Measurements from ENCODE around the gene HSPA9. TPM values are rescaled to one million over a fixed set of nuclear protein-coding genes. Genes with fewer than 3 reads are reported as not detected.
A peak's percentile ranks its signal among the peaks of the same experiment; 100 is the strongest.

HSPA9 gene
- total and polyA plus RNA-seq, 2 of the 13 experiments (the other 11 are each of a cell fraction or from before 2014, with no cell fraction given): 165 to 478 TPM

DNA sequence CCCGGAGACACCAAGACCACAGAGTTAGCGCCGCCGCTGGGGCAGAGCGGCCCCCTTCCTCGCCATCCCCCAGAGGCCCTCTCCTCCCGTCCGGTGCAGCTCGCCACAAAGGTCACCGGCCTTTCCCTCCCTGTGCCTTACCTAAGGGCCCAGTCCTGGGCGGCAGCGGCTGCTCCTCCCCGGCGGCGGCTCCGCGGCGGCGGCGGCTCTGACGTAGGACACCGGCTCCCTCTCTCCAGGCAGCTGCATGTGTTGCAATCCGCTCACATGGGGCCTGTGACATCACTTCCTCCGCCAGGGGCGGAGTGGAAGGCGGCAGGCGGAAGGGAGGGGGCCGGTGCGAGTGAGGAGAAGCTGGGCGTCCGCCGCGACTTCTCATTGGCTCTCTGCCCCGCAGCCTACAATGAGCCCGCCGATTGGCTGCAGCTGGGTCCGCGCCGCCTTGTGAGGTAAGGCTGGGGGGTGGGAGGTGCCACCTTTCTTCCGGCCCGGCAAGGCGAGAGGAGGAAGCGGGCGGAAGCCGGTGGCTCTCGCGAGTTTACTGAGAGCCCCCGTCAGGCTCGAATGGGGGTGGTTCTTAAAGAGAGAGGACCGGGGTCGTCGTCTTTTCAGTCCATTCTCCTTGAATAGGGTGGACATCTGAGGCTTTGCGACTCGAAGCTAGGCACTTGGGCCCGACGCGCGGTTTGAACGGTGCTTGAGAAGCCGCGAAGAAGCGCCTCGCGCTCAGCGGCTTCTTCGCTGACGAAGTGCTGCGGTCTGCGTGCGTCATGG is 32.1 kb downstream of the HSPA9 start, which contains the start of gene ETF1 (continued):
- TF ChIP-seq, protein P1, sequence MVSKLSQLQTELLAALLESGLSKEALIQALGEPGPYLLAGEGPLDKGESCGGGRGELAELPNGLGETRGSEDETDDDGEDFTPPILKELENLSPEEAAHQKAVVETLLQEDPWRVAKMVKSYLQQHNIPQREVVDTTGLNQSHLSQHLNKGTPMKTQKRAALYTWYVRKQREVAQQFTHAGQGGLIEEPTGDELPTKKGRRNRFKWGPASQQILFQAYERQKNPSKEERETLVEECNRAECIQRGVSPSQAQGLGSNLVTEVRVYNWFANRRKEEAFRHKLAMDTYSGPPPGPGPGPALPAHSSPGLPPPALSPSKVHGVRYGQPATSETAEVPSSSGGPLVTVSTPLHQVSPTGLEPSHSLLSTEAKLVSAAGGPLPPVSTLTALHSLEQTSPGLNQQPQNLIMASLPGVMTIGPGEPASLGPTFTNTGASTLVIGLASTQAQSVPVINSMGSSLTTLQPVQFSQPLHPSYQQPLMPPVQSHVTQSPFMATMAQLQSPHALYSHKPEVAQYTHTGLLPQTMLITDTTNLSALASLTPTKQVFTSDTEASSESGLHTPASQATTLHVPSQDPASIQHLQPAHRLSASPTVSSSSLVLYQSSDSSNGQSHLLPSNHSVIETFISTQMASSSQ (IDR thresholded peaks at IDR 0.05; ENCODE audit: low read depth): no peak; the same call in 1 of the 2 replicates
- TF ChIP-seq, protein P1 (CRISPR knock-in tag; IDR thresholded peaks at IDR 0.05; ENCODE audit: borderline replicate concordance): no peak; the same call in 1 of the 2 replicates
- TF ChIP-seq PAF1 (CRISPR knock-in tag; IDR thresholded peaks at IDR 0.05) (no peak), SNRNP70 (IDR thresholded peaks at IDR 0.05; ENCODE audit: low read depth, low read length) (no peak), FOSL1 (CRISPR knock-in tag; IDR thresholded peaks at IDR 0.05; ENCODE audit: borderline replicate concordance) (no peak), ESRRA (CRISPR knock-in tag; IDR thresholded peaks at IDR 0.05; ENCODE audit: low read depth) (peak; percentile 60), DNMT1 (CRISPR knock-in tag; IDR thresholded peaks at IDR 0.05) (no peak), ZNF558 (CRISPR knock-in tag; IDR thresholded peaks at IDR 0.05; ENCODE audit: borderline replicate concordance) (0 out of 2 replicates have a peak, but pooled peaks have one; percentile 45), ZNF235 (CRISPR knock-in tag; IDR thresholded peaks at IDR 0.05; ENCODE audit: borderline replicate concordance) (no peak), ZFP82 (CRISPR knock-in tag; IDR thresholded peaks at IDR 0.05; ENCODE audit: borderline replicate concordance) (peak; percentile 71; the same call in 1 of the 2 replicates), ZNF616 (CRISPR knock-in tag; IDR thresholded peaks at IDR 0.05; ENCODE audit: low read depth) (0 out of 2 replicates have a peak, but pooled peaks have one; percentile 29), ZNF674 (CRISPR knock-in tag; IDR thresholded peaks at IDR 0.05; ENCODE audit: low read depth) (no peak), ZSCAN25 (CRISPR knock-in tag; IDR thresholded peaks at IDR 0.05) (no peak)
- TF ChIP-seq, protein P2, sequence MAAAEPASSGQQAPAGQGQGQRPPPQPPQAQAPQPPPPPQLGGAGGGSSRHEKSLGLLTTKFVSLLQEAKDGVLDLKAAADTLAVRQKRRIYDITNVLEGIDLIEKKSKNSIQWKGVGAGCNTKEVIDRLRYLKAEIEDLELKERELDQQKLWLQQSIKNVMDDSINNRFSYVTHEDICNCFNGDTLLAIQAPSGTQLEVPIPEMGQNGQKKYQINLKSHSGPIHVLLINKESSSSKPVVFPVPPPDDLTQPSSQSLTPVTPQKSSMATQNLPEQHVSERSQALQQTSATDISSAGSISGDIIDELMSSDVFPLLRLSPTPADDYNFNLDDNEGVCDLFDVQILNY (CRISPR knock-in tag; conservative IDR thresholded peaks at IDR 0.05): peak; percentile 47
- TF ChIP-seq, protein P3, sequence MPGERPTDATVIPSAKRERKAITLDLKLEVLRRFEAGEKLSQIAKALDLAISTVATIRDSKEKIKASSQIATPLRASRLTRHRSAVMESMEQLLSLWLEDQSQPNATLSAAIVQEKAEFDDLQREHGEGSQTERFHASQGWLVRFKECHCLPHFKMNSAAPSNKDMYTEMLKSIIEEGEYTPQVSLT (CRISPR knock-in tag; IDR thresholded peaks at IDR 0.05; ENCODE audit: borderline replicate concordance, low read depth): 0 out of 2 replicates have a peak, but pooled peaks have one; percentile 28
- TF ChIP-seq, protein P4, sequence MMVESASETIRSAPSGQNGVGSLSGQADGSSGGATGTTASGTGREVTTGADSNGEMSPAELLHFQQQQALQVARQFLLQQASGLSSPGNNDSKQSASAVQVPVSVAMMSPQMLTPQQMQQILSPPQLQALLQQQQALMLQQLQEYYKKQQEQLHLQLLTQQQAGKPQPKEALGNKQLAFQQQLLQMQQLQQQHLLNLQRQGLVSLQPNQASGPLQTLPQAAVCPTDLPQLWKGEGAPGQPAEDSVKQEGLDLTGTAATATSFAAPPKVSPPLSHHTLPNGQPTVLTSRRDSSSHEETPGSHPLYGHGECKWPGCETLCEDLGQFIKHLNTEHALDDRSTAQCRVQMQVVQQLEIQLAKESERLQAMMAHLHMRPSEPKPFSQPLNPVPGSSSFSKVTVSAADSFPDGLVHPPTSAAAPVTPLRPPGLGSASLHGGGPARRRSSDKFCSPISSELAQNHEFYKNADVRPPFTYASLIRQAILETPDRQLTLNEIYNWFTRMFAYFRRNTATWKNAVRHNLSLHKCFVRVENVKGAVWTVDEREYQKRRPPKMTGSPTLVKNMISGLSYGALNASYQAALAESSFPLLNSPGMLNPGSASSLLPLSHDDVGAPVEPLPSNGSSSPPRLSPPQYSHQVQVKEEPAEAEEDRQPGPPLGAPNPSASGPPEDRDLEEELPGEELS (CRISPR knock-in tag; IDR thresholded peaks at IDR 0.05): peak; percentile 59
- TF ChIP-seq, protein P5, sequence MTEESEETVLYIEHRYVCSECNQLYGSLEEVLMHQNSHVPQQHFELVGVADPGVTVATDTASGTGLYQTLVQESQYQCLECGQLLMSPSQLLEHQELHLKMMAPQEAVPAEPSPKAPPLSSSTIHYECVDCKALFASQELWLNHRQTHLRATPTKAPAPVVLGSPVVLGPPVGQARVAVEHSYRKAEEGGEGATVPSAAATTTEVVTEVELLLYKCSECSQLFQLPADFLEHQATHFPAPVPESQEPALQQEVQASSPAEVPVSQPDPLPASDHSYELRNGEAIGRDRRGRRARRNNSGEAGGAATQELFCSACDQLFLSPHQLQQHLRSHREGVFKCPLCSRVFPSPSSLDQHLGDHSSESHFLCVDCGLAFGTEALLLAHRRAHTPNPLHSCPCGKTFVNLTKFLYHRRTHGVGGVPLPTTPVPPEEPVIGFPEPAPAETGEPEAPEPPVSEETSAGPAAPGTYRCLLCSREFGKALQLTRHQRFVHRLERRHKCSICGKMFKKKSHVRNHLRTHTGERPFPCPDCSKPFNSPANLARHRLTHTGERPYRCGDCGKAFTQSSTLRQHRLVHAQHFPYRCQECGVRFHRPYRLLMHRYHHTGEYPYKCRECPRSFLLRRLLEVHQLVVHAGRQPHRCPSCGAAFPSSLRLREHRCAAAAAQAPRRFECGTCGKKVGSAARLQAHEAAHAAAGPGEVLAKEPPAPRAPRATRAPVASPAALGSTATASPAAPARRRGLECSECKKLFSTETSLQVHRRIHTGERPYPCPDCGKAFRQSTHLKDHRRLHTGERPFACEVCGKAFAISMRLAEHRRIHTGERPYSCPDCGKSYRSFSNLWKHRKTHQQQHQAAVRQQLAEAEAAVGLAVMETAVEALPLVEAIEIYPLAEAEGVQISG (CRISPR knock-in tag; IDR thresholded peaks at IDR 0.05): peak; percentile 99
